G401 (cell line): ENCODE measurements around the gene TNK1. TPM values are rescaled to one million over a fixed set of nuclear protein-coding genes. Genes with fewer than 3 reads are reported as not detected.

ENCODE experiments used
- DNase-seq: peaks from one replicate; pipeline ENCODE4 v3.0.0-alpha.2; 2015; ENCODE audit warnings: low spot score
- in situ Hi-C: cut with HindIII; loops from 2 replicates; pipeline ENCODE4 v1.10.0; 2016; ENCODE audit warnings: low sequenced_read_pairs, mixed read lengths
- total RNA-seq: library from RNA; depleted of rRNA; stranded (reverse); fragments of >200 nt; shearing (Covaris generic); gene quantifications from 2 replicates; pipeline ENCODE4 v1.2.3, GENCODE V29; 2014

Gene TNK1
- total RNA-seq, 1 experiment from 2014 or later = not detected

- in situ Hi-C loops = loop anchor here (25.0 kb wide), 1 partner anchor 103 kb away; the partner anchor contains the start of genes POLR2A, SLC35G6 and ZBTB4
- DNase-seq = peak; percentile 77
Observed at GRCh38 chr17:7383742-7384488, 3.0 kb downstream of the TNK1 start.

GRCh38 chr17:7384489-7385081 is 3.7 kb downstream of the TNK1 start:
- DNase-seq = no peak
- in situ Hi-C loops = loop anchor here (25.0 kb wide), 1 partner anchor 103 kb away; the partner anchor contains the start of genes POLR2A, SLC35G6 and ZBTB4

DNA sequence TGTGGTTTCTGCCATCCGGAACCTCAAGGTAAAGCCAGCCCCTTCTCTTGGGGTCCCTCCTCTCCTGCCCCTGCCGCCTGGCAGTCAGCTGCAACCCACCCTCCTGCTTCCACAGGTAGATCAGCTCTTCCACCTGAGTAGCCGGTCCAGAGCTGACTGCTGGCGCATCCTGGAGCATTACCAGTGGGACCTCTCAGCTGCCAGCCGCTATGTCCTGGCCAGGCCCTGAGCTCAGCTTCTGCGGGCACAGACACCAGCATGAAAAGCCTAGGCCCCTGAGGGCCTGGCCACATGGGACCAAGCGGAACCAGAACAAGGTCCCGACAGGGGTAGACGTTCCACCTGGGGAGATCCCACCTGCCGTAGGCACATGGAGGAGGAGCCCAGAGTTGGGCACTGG is 8.0 kb downstream of the TNK1 start:
- in situ Hi-C loops = loop anchor here (25.0 kb wide), 1 partner anchor 98 kb away; the partner anchor contains the start of genes POLR2A, SLC35G6 and ZBTB4
- DNase-seq = no peak

DNA sequence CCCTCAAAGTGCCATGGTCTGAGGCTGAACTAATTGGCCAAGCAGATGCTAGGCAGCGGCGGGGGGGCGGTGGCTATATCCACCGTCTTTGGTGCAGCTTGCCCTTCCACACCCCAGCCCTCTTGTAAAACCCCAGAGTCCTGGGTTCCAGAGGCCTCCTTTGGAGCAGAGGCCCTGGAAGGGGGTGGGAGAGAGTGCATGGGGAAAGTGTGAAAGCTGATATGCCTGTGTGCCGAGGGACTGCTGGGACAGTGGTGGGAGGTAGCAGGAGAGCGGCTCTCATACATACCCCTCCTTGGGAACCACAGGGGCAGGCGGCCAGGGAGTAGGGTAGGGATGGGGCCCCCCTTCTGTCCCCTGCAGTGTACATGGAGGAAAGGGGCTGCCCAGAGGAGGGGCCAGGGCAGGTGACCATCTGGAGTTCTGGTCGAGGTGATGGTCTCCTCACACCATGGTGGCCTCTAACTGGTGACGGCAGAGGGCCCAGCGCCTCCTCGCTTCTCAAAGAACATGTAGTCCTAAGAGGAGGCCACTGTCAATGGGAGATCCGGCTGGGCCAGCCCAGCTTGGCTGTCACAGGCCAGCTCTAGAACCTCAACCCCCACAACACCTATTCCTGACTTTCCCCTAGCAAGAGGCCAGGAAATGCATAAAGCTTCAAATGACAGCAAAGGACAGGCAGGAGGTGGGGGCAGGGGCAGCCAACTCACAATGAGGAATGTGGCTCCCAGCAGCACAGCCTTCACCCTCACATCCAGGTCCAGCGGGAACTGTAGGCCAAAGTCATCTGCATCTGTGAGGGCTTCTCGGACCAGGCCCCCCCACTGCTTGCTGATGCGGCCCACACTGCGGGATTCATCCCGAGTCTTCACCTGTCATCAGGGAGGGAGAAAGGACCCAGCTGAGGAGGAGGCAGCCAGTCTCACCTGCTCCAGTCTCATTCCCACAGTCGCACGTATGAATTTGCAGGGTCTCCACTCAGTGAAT is 9.3 kb downstream of the TNK1 start:
- no peak for DNase-seq
- in situ Hi-C loops = loop anchor here (25.0 kb wide), 1 partner anchor 97 kb away; the partner anchor contains the start of genes POLR2A, SLC35G6 and ZBTB4

DNA sequence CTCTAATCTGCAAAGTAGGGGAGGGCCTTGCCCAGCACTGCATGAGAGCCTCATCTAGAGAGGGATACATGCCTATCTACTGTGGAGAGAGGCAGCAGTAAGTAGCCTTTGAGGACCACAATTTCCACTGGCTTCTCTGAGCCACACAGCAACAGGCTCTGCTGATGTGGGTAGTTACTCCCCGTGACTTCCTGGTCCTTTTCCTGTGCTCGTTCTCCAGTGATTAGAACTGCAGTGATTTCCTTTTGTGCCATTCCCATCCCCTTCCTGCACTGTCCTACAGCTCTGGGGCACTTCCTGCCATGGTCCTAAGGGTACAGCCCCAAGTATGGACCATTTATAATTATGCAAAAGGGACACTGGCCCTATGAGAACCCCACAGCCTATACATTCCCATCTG is 10.4 kb downstream of the TNK1 start:
- DNase-seq = no peak
- in situ Hi-C loops = loop anchor here (25.0 kb wide), 1 partner anchor 96 kb away; the partner anchor contains the start of genes POLR2A, SLC35G6 and ZBTB4

- DNase-seq = no peak
- in situ Hi-C loops = loop anchor here (25.0 kb wide), 1 partner anchor 94 kb away; the partner anchor contains the start of genes POLR2A, SLC35G6 and ZBTB4
Observed at GRCh38 chr17:7392696-7393612, 12.1 kb downstream of the TNK1 start.

DNA sequence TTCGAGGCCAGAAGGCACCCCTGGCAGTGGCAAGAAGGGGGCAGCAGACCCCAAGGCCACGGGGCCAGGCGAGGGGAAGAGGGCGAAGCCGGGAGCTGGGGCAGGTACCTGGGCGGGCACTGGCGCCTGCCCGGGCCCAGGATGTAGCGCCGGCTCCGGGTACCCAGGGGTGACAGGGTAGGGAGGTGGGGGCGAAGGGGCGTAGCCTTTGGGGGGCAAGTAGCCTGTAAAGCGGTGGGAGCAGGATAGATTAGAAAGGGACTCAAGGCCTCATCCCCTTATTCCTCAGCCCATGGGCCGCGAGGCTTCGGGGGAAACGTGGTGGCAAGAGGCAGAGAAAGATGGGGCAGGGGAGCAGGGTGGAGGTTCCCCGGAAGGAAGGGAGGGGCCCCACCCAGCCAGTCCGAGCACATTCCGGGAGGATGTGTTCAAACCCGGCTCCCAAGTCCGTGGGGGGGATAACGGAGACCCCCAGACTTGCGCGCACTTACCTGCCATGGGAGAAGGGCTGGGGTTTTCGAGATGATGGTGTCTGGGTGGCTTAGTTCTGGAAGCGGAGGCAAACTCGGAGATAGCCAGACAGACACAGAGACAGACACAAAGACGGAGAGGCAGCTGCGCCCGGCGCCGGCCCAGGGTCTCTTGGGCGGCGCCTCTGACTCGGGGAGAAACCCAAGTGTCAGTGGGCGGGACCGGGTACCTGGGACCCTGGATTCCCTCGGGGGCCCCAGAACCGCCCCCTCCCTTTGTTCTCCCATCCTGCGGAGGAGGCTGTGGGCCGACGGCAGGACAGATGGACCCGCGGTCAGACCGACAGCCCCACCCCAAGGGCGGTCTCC is 12.9 kb downstream of the TNK1 start:
- DNase-seq = no peak
- in situ Hi-C loops = loop anchor here (25.0 kb wide), 1 partner anchor 93 kb away; the partner anchor contains the start of genes POLR2A, SLC35G6 and ZBTB4

DNA sequence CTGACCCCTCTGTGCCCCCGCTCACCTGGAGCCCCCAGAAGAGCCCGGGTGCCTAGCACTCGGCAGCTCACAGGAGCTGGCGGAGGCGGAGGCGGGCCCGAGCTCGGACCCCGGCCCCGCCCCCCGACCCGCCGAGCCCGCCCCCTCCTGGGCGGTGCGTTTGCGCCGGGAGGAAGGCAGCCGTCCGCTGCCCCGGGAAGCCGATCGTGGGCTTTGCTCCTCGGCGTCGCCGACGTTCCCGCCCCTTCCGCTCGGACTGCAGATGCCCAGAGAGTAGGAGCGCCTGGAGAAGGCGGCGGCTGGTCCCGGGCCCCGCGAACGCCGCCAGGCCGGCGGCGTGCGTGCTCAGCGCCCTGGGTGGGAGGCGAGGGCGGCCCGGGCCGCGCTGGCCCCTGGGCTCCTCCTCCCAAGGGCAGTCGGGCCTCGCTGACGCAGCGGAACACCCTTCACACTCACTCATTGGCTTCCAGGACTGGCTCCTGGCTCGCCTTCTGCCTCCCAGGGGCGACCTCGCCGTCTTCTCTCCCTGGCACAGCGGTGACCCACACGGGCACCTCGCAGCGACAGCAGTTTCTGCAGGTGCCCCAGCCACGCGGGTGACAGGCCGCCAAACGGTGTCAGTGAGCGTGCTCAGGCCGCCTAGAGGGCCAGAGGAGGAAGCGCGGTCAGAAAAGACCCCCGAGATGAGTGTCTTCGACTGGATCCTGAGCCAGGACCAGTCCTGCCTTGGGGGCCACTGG is 13.7 kb downstream of the TNK1 start, which contains the start of gene PLSCR3:
PLSCR3 (minus strand) TSS at position 74 of the 740 bp plus-strand sequence. CDS start 415 bp downstream, outside the sequence.
- peak; percentile 82 for DNase-seq
- in situ Hi-C loops = loop anchor here (25.0 kb wide), 1 partner anchor 93 kb away; the partner anchor contains the start of genes POLR2A, SLC35G6 and ZBTB4

GRCh38 chr17:7396147-7396546 is 15.3 kb downstream of the TNK1 start:
- in situ Hi-C loops = loop anchor here (25.0 kb wide), 1 partner anchor 91 kb away; the partner anchor contains the start of genes POLR2A, SLC35G6 and ZBTB4
- no peak for DNase-seq

DNA sequence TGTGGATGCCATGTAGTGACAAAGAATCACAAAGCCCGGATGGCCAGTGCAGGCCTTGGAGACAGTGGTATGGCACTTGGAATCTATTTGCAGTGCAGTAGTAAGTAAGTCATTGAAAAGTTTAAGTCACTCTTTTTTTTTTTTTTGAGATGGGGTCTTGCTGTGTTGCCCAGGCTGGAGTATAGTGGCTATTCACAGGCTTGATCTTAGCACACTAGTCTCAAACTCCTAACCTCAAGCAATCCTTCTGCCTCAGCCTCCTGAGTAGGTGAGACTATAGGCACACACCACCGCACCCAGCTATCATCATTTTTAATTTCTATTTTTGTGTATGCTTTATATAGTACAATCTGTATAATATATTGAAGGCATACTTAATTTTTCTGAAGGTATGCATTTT is 17.7 kb downstream of the TNK1 start:
- no peak for DNase-seq
- in situ Hi-C loops = loop anchor here (25.0 kb wide), 1 partner anchor 89 kb away; the partner anchor contains the start of genes POLR2A, SLC35G6 and ZBTB4

DNA sequence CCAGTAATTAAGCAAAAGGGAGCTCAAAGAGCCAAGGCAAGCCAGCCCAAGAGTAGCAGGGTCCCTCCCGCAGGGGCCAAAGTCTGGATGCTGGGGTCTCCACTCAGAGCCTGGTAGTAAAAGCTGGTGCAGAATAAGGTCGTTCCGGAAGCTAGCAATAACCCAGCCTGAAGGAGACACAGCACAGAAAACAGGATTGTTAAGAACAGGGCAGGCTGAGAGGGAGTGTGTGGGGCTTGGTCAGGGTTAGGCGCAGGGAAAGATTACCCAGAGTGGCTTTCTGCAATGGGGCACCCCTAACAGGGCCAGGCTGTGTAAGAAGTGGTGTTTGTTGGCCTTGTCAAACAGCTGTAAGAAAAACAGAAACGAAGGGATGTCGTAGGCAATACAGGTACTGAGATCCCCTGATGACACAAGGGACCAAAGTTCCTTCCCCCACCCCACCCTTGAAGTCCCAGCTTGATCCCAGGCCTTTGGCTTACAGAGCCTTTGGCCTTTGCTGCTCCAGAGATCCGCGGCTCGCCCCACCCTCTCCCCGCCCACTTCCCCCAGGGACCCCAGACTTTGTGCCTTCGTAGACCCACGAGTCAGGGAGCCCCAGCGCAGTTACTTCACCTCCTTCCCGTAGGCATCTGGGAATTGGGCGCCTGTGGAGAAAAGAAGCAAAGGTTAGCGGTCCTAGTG is 22.3 kb downstream of the TNK1 start:
- DNase-seq = no peak
- in situ Hi-C loops = no loop called here

DNA sequence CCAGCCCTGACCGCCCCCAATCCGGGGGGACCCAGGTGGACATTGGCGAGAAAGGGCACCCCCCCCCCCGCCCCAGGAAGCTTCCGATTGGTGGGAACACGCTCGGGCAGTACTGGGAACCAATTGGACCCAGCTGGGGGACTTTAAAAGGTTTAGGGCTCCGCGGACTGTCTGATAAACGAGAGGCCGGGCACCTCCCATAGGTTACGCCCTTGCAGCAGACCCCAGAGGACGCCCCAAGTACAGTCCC is 22.8 kb downstream of the TNK1 start:
- DNase-seq = no peak
- in situ Hi-C loops = no loop called here

DNA sequence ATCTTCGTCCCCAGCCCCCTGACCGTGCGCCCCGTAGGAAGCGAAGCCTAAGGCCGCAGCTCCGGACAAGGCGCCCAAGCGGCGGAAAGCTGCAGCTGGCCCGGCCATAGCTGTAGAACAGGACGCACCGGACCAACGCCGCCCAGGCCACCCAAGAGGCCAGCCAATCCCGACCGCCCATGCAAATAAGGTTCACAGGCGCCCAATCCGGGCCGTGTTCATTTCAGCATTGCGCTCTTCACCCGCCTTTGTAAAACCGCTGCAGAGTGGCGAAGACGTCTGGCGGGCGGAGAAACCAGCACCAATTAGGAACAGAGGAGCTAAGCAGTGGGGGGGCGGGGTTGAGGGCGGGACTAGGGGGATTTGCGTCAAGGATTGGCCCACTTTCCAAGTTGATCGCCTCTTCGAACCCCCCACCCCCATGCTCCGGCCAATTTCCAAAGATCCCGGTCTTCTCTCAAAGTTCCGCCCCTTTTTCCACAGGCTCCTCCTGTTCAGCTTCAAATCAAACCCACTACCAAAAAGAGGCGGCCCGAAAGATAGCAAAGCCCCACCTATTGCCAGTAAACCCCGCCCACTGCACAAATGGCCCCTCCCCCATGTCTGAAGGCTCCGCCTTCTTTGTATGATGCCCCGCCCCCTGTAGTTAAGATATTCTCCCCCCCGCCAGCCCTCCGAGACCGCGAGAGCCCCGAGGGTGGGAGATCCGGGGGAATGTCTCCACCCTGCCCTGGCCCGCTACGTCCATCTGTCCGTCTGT is 23.3 kb downstream of the TNK1 start, which contains the start of gene TMEM256:
TMEM256 (minus strand) TSS at position 121 of the 760 bp plus-strand sequence; CDS start at position 108, 13 bp downstream.
- in situ Hi-C loops = no loop called here
- peak; percentile 100 for DNase-seq

DNA sequence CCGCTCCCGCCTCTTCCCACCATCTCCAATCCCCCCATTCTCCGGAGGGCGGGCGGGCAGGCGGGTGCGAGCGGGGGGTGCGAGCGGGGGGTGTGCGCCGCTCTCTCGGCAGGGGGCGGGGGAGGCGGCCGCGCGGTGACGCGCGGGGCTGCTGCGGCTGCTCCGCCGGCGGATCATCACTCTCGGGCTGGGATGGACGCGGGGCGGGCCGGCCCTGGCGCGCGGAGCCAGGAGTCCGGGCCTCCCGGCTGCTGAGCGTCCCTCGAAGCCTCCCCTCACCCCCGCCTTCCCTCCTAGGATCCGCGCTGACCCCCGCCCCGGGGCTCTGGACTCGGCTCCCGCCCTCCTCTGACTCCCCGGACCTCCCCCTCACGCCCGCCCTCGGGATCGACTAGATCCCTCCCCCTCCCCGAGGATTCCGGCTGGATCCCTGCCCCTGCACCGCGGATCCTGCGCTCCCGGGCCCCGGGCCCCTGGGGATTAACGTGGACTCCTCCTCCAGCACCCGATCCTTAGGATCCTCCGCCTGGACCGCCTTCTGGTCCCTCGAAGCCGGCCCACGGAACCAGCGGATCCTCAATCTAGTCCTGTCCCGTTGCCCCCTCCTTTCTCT is 24.0 kb downstream of the TNK1 start:
- in situ Hi-C loops = no loop called here
- DNase-seq = peak; percentile 51
